HepG2 (cell line): ENCODE data around the gene TOMM40L. TPM values are rescaled to one million over a fixed set of nuclear protein-coding genes. Genes with fewer than 3 reads are reported as not detected.
A peak's percentile ranks its signal among the peaks of the same experiment; 100 is the strongest.

Experiments used
- ADNP ChIP-seq: sonication (generic); formaldehyde crosslinking; IDR thresholded peaks from 2 replicates; pipeline ENCODE4 v1.4.0; 2020; ENCODE audit warnings: missing genetic modification reagents
- FOSL1 ChIP-seq: sonication (generic); formaldehyde crosslinking; IDR thresholded peaks from 2 replicates; pipeline ENCODE4 v1.9.0; 2021; ENCODE audit warnings: missing genetic modification reagents, borderline replicate concordance
- FOXA1 ChIP-seq, 2 experiments: fragments of 450-650 bp in 1 of 2; sonication (generic) in 1 of 2; formaldehyde crosslinking in 1 of 2; IDR thresholded peaks; 2 replicates each; pipeline versions ENCODE4 v1.4.0 to v1.6.1; 2016 to 2020; ENCODE audit warnings: missing genetic modification reagents in 1 of 2
- HDAC2 ChIP-seq: sonication (generic); formaldehyde crosslinking; IDR thresholded peaks from 2 replicates; pipeline ENCODE4 v1.4.0; 2020; ENCODE audit warnings: missing genetic modification reagents
- HDAC6 ChIP-seq: fragments of 200-600 bp; sonication (generic); IDR thresholded peaks from 2 replicates; pipeline ENCODE4 v1.7.0; 2017; ENCODE audit warnings: mild to moderate bottlenecking, antibody characterized with exemption, low read length, low read depth
- HOMEZ ChIP-seq: IDR thresholded peaks from 2 replicates; pipeline ENCODE4 v1.6.1; 2016; ENCODE audit warnings: low read depth
- KAT2B ChIP-seq: fragments of 150-350 bp; IDR thresholded peaks from 2 replicates; pipeline ENCODE4 v1.6.1; 2014; ENCODE audit warnings: low read depth, low read length, borderline replicate concordance
- LCORL ChIP-seq, 2 experiments: fragments of 450-650 bp in 1 of 2; sonication (generic) in 1 of 2; formaldehyde crosslinking in 1 of 2; IDR thresholded peaks; 2 replicates each; pipeline versions ENCODE4 v1.5.0 to v1.6.1; 2017 to 2020; ENCODE audit warnings: antibody characterized with exemption in 1 of 2, missing genetic modification reagents in 1 of 2
- MTF2 ChIP-seq: sonication (generic); formaldehyde crosslinking; IDR thresholded peaks from 2 replicates; pipeline ENCODE4 v1.5.0; 2020; ENCODE audit warnings: missing genetic modification reagents, borderline replicate concordance
- NRL ChIP-seq: sonication (generic); formaldehyde crosslinking; IDR thresholded peaks from 2 replicates; pipeline ENCODE4 v1.5.0; 2020; ENCODE audit warnings: missing genetic modification reagents, mild to moderate bottlenecking, moderate library complexity, borderline replicate concordance
- RBFOX2 ChIP-seq: fragments of 200-400 bp; formaldehyde crosslinking; IDR thresholded peaks from 2 replicates; pipeline ENCODE4 v1.6.1; 2017; ENCODE audit warnings: low read depth, mild to moderate bottlenecking, low read length
- WIZ ChIP-seq: sonication (generic); formaldehyde crosslinking; IDR thresholded peaks from 2 replicates; pipeline ENCODE4 v1.5.1; 2020; ENCODE audit warnings: mild to moderate bottlenecking, missing genetic modification reagents
- ZFP82 ChIP-seq: sonication (generic); formaldehyde crosslinking; IDR thresholded peaks from 2 replicates; pipeline ENCODE4 v1.5.1; 2020; ENCODE audit warnings: mild to moderate bottlenecking, missing genetic modification reagents, borderline replicate concordance
- ZNF431 ChIP-seq: sonication (generic); formaldehyde crosslinking; IDR thresholded peaks from 2 replicates; pipeline ENCODE4 v1.9.0; 2022; ENCODE audit warnings: missing genetic modification reagents, low read depth, mild to moderate bottlenecking, borderline replicate concordance
- ZNF496 ChIP-seq: sonication (generic); formaldehyde crosslinking; IDR thresholded peaks from 2 replicates; pipeline ENCODE4 v1.8.1; 2023; ENCODE audit warnings: mild to moderate bottlenecking, moderate library complexity, missing genetic modification reagents; ENCODE audit not compliant: insufficient replicate concordance
- ZNF75D ChIP-seq: sonication (generic); formaldehyde crosslinking; IDR thresholded peaks from 2 replicates; pipeline ENCODE4 v1.8.1; 2023; ENCODE audit warnings: missing genetic modification reagents, mild to moderate bottlenecking, borderline replicate concordance
- ZNF777 ChIP-seq: sonication (generic); formaldehyde crosslinking; IDR thresholded peaks from 2 replicates; pipeline ENCODE4 v1.4.0; 2020; ENCODE audit warnings: missing genetic modification reagents
- ZNF891 ChIP-seq: sonication (generic); formaldehyde crosslinking; IDR thresholded peaks from 2 replicates; pipeline ENCODE4 v1.5.0; 2020; ENCODE audit warnings: mild to moderate bottlenecking, missing genetic modification reagents
- polyA plus RNA-seq, 8 experiments: library from polyadenylated mRNA; depleted of rRNA in 3 of 8; stranded (reverse) in 7 of 8; unstranded in 1 of 8; fragments of >200 nt; fragmentation: Illumina TruSeq in 4 of 8; extraction: Trizol in 4 of 8; gene quantifications; 2 replicates each; pipeline versions ENCODE4 v1.2.1 to v1.2.3, GENCODE V29; 2011 to 2016; ENCODE audit warnings: low read depth in 4 of 8, missing spikeins in 1 of 8, mixed read lengths in 1 of 8; ENCODE audit not compliant: insufficient read depth in 1 of 8
- total RNA-seq, 5 experiments: library from RNA; depleted of rRNA; stranded (reverse); fragments of >200 nt; fragmentation: Illumina TruSeq; extraction: Trizol; gene quantifications; 2 replicates each; pipeline ENCODE4 v1.2.3, GENCODE V29; 2016; ENCODE audit warnings: low read depth in 1 of 5
- TF ChIP-seq, protein P1 (sequence below): sonication (generic); formaldehyde crosslinking; IDR thresholded peaks from 2 replicates; pipeline ENCODE4 v1.9.0; 2021; ENCODE audit warnings: missing genetic modification reagents, mild to moderate bottlenecking, borderline replicate concordance
- TF ChIP-seq, protein P2 (sequence below): sonication (generic); formaldehyde crosslinking; IDR thresholded peaks from 2 replicates; pipeline ENCODE4 v1.5.1; 2020; ENCODE audit warnings: mild to moderate bottlenecking, missing genetic modification reagents

Gene TOMM40L
- total and polyA plus RNA-seq, 2 of the 13 experiments (the other 11 are each of a cell fraction or from before 2014, with no cell fraction given) = 14.1 to 26.2 TPM

- TF ChIP-seq NRL (CRISPR knock-in tag) (0 out of 2 replicates have a peak, but pooled peaks have one; percentile 77), MTF2 (CRISPR knock-in tag) (peak; percentile 78; the same call in 1 of the 2 replicates), RBFOX2 (peak; percentile 86), WIZ (CRISPR knock-in tag) (no peak; the same call in 1 of the 2 replicates), ADNP (CRISPR knock-in tag) (no peak), ZNF777 (CRISPR knock-in tag) (no peak; the same call in 1 of the 2 replicates), FOSL1 (CRISPR knock-in tag) (no peak), FOXA1 (IDR thresholded peaks at IDR 0.05) (no peak), FOXA1 (CRISPR knock-in tag; IDR thresholded peaks at IDR 0.05) (no peak), ZNF496 (CRISPR knock-in tag) (no peak), HOMEZ (CRISPR knock-in tag) (0 out of 2 replicates have a peak, but pooled peaks have one; percentile 31), ZFP82 (CRISPR knock-in tag) (no peak), LCORL (IDR thresholded peaks at IDR 0.05) (no peak), LCORL (CRISPR knock-in tag; IDR thresholded peaks at IDR 0.05) (peak; percentile 20; the same call in 1 of the 2 replicates), ZNF891 (peak; percentile 86; the same call in 1 of the 2 replicates), KAT2B (no peak), ZNF431 (CRISPR knock-in tag) (no peak; the same call in 1 of the 2 replicates), ZNF75D (CRISPR knock-in tag) (no peak), HDAC2 (CRISPR knock-in tag) (peak; percentile 69; the same call in 1 of the 2 replicates), HDAC6 (no peak)
- TF ChIP-seq, protein P1, sequence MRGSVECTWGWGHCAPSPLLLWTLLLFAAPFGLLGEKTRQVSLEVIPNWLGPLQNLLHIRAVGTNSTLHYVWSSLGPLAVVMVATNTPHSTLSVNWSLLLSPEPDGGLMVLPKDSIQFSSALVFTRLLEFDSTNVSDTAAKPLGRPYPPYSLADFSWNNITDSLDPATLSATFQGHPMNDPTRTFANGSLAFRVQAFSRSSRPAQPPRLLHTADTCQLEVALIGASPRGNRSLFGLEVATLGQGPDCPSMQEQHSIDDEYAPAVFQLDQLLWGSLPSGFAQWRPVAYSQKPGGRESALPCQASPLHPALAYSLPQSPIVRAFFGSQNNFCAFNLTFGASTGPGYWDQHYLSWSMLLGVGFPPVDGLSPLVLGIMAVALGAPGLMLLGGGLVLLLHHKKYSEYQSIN (CRISPR knock-in tag) = no peak
- TF ChIP-seq, protein P2, sequence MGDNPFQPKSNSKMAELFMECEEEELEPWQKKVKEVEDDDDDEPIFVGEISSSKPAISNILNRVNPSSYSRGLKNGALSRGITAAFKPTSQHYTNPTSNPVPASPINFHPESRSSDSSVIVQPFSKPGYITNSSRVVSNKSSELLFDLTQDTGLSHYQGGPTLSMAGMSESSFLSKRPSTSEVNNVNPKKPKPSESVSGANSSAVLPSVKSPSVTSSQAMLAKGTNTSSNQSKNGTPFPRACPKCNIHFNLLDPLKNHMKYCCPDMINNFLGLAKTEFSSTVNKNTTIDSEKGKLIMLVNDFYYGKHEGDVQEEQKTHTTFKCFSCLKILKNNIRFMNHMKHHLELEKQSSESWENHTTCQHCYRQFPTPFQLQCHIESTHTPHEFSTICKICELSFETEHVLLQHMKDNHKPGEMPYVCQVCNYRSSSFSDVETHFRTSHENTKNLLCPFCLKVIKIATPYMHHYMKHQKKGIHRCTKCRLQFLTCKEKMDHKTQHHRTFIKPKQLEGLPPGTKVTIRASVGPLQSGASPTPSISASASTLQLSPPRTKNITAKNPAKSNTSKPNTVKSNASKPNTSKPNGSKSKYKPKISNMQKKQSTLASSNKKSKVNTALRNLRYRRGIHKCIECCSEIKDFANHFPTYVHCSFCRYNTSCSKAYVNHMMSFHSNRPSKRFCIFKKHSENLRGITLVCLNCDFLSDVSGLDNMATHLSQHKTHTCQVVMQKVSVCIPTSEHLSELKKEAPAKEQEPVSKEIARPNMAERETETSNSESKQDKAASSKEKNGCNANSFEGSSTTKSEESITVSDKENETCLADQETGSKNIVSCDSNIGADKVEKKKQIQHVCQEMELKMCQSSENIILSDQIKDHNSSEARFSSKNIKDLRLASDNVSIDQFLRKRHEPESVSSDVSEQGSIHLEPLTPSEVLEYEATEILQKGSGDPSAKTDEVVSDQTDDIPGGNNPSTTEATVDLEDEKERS (CRISPR knock-in tag) = peak; percentile 41; the same call in 1 of the 2 replicates
These were observed 48.5 kb upstream of the TOMM40L start, which contains the start of gene B4GALT3 (continued) for GRCh38 chr1:161177112-161177935.
